SK-N-SH treated with all-trans-retinoic acid at 6 μM for 48 hours (cell line): ENCODE data around the gene ADAMTSL1.

Source experiments
- ATAC-seq: fragments of 200-7000 bp; cut with Tn5 transposase; 3 replicates; pipeline ENCODE4 v1.9.1; 2020; ENCODE audit warnings: mild to moderate bottlenecking, moderate library complexity
- BACH2 ChIP-seq: fragments of 250-450 bp; sonication (Bioruptor Pico); IDR thresholded peaks from 2 replicates; pipeline ENCODE4 v1.9.0; 2021; ENCODE audit warnings: mild to moderate bottlenecking, borderline replicate concordance
- CREB5 ChIP-seq: fragments of 250-450 bp; sonication (Bioruptor Pico); IDR thresholded peaks from 2 replicates; pipeline ENCODE4 v1.5.1; 2020; ENCODE audit warnings: low read depth, mild to moderate bottlenecking, moderate library complexity
- CSDC2 ChIP-seq: fragments of 250-450 bp; sonication (Bioruptor Pico); IDR thresholded peaks from 2 replicates; pipeline ENCODE4 v1.5.0; 2020; ENCODE audit warnings: mild to moderate bottlenecking, moderate library complexity
- CSRNP3 ChIP-seq: fragments of 250-450 bp; sonication (Bioruptor Pico); IDR thresholded peaks from 2 replicates; pipeline ENCODE4 v1.5.1; 2021; ENCODE audit warnings: mild to moderate bottlenecking, moderate library complexity
- ESRRG ChIP-seq: fragments of 250-450 bp; sonication (Bioruptor Pico); IDR thresholded peaks from 2 replicates; pipeline ENCODE4 v1.6.1; 2021; ENCODE audit warnings: mild to moderate bottlenecking
- GLIS3 ChIP-seq: fragments of 250-450 bp; sonication (Bioruptor Pico); IDR thresholded peaks from 2 replicates; pipeline ENCODE4 v1.5.0; 2020; ENCODE audit warnings: mild to moderate bottlenecking, moderate library complexity
- ISL1 ChIP-seq: fragments of 250-450 bp; sonication (Bioruptor Pico); IDR thresholded peaks from 2 replicates; pipeline ENCODE4 v2.1.2; 2022; ENCODE audit warnings: mild to moderate bottlenecking, moderate library complexity
- OSR1 ChIP-seq: fragments of 250-450 bp; sonication (Bioruptor Pico); IDR thresholded peaks from 2 replicates; pipeline ENCODE4 v1.8.0; 2022; ENCODE audit warnings: moderate library complexity, mild to moderate bottlenecking, inconsistent platforms
- PATZ1 ChIP-seq: fragments of 250-450 bp; sonication (Bioruptor Pico); IDR thresholded peaks from 2 replicates; pipeline ENCODE4 v1.8.0; 2020; ENCODE audit warnings: mild to moderate bottlenecking, moderate library complexity, borderline replicate concordance
- POU6F1 ChIP-seq: fragments of 250-450 bp; sonication (Bioruptor Pico); IDR thresholded peaks from 2 replicates; pipeline ENCODE4 v1.8.0; 2021; ENCODE audit warnings: low read depth, mild to moderate bottlenecking, moderate library complexity, borderline replicate concordance
- RARB ChIP-seq: fragments of 250-450 bp; sonication (Bioruptor Pico); IDR thresholded peaks from 2 replicates; pipeline ENCODE4 v1.8.0; 2021; ENCODE audit warnings: mild to moderate bottlenecking, moderate library complexity
- SNAI2 ChIP-seq: fragments of 250-450 bp; sonication (Bioruptor Pico); IDR thresholded peaks from 2 replicates; pipeline ENCODE4 v1.5.0; 2020; ENCODE audit warnings: mild to moderate bottlenecking, moderate library complexity
- TCF4 ChIP-seq: fragments of 250-450 bp; sonication (Bioruptor Pico); IDR thresholded peaks from 2 replicates; pipeline ENCODE4 v1.8.0; 2021; ENCODE audit warnings: mild to moderate bottlenecking, moderate library complexity, borderline replicate concordance
- TOX ChIP-seq: fragments of 250-450 bp; sonication (Bioruptor Pico); IDR thresholded peaks from 2 replicates; pipeline ENCODE4 v1.8.0; 2021; ENCODE audit warnings: mild to moderate bottlenecking, moderate library complexity, borderline replicate concordance
- TSHZ2 ChIP-seq: fragments of 250-450 bp; sonication (Bioruptor Pico); IDR thresholded peaks from 2 replicates; pipeline ENCODE4 v1.5.0; 2020; ENCODE audit warnings: mild to moderate bottlenecking, moderate library complexity
- ZC3H10 ChIP-seq: fragments of 250-450 bp; sonication (Bioruptor Pico); IDR thresholded peaks from 2 replicates; pipeline ENCODE4 v1.5.1; 2021; ENCODE audit warnings: mild to moderate bottlenecking, moderate library complexity
- ZFP3 ChIP-seq: fragments of 250-450 bp; sonication (Bioruptor Pico); IDR thresholded peaks from 2 replicates; pipeline ENCODE4 v1.5.0; 2020; ENCODE audit warnings: mild to moderate bottlenecking, moderate library complexity
- ZFP30 ChIP-seq: fragments of 450-650 bp; formaldehyde crosslinking; IDR thresholded peaks from 2 replicates; pipeline ENCODE4 v1.5.0; 2022; ENCODE audit warnings: mild to moderate bottlenecking, moderate library complexity
- ZNF565 ChIP-seq: fragments of 450-650 bp; formaldehyde crosslinking; conservative IDR thresholded peaks from 2 replicates; pipeline ENCODE4 v1.5.0; 2020; ENCODE audit warnings: low read depth, mild to moderate bottlenecking, moderate library complexity
- ZNF70 ChIP-seq: fragments of 450-650 bp; formaldehyde crosslinking; IDR thresholded peaks from 2 replicates; pipeline ENCODE4 v1.5.0; 2020; ENCODE audit warnings: mild to moderate bottlenecking, moderate library complexity
- ZNF8 ChIP-seq: fragments of 450-650 bp; formaldehyde crosslinking; IDR thresholded peaks from 2 replicates; pipeline ENCODE4 v1.5.0; 2020; ENCODE audit warnings: mild to moderate bottlenecking, moderate library complexity

ADAMTSL1 gene

GRCh38 chr9:18821788-18822187, 347.8 kb downstream of the ADAMTSL1 start (continued):
- TF ChIP-seq POU6F1 (CRISPR knock-in tag) (no peak), ISL1 (CRISPR knock-in tag) (no peak), RARB (CRISPR knock-in tag) (no peak), ESRRG (CRISPR knock-in tag) (no peak), TCF4 (CRISPR knock-in tag) (no peak)

- TF ChIP-seq ZNF565 (CRISPR knock-in tag) (no peak), OSR1 (CRISPR knock-in tag) (no peak), PATZ1 (CRISPR knock-in tag) (no peak), BACH2 (no peak), TOX (CRISPR knock-in tag) (no peak), ZC3H10 (CRISPR knock-in tag) (no peak), CREB5 (CRISPR knock-in tag) (no peak)
- no peak for ATAC-seq
These were observed 348.9 kb downstream of the ADAMTSL1 start for GRCh38 chr9:18822850-18823249.

- peak; percentile 72 for ATAC-seq
- TF ChIP-seq ZNF8 (no peak), OSR1 (CRISPR knock-in tag) (no peak), CSDC2 (CRISPR knock-in tag) (no peak), RARB (CRISPR knock-in tag) (no peak), ISL1 (CRISPR knock-in tag) (no peak), POU6F1 (CRISPR knock-in tag) (no peak), ZNF565 (CRISPR knock-in tag) (no peak), ZFP30 (CRISPR knock-in tag) (no peak), ZNF70 (CRISPR knock-in tag) (no peak), ZFP3 (CRISPR knock-in tag) (no peak), ZC3H10 (CRISPR knock-in tag) (no peak), CSRNP3 (CRISPR knock-in tag) (no peak), GLIS3 (no peak), CREB5 (CRISPR knock-in tag) (no peak), TCF4 (CRISPR knock-in tag) (no peak), BACH2 (no peak), TSHZ2 (CRISPR knock-in tag) (no peak), SNAI2 (CRISPR knock-in tag) (no peak)
These were observed 350.2 kb downstream of the ADAMTSL1 start for GRCh38 chr9:18824095-18824666.
